ENCODE data around the gene APOC1.

DNA sequence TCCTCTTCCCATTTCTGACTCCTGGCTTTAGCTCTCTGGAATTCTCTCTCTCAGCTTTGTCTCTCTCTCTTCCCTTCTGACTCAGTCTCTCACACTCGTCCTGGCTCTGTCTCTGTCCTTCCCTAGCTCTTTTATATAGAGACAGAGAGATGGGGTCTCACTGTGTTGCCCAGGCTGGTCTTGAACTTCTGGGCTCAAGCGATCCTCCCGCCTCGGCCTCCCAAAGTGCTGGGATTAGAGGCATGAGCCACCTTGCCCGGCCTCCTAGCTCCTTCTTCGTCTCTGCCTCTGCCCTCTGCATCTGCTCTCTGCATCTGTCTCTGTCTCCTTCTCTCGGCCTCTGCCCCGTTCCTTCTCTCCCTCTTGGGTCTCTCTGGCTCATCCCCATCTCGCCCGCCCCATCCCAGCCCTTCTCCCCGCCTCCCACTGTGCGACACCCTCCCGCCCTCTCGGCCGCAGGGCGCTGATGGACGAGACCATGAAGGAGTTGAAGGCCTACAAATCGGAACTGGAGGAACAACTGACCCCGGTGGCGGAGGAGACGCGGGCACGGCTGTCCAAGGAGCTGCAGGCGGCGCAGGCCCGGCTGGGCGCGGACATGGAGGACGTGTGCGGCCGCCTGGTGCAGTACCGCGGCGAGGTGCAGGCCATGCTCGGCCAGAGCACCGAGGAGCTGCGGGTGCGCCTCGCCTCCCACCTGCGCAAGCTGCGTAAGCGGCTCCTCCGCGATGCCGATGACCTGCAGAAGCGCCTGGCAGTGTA, 6.2 kb upstream of the APOC1 start:
- no peak for TF ChIP-seq POLR2A (IDR thresholded peaks at IDR 0.05)
- TF ChIP-seq, protein P1, sequence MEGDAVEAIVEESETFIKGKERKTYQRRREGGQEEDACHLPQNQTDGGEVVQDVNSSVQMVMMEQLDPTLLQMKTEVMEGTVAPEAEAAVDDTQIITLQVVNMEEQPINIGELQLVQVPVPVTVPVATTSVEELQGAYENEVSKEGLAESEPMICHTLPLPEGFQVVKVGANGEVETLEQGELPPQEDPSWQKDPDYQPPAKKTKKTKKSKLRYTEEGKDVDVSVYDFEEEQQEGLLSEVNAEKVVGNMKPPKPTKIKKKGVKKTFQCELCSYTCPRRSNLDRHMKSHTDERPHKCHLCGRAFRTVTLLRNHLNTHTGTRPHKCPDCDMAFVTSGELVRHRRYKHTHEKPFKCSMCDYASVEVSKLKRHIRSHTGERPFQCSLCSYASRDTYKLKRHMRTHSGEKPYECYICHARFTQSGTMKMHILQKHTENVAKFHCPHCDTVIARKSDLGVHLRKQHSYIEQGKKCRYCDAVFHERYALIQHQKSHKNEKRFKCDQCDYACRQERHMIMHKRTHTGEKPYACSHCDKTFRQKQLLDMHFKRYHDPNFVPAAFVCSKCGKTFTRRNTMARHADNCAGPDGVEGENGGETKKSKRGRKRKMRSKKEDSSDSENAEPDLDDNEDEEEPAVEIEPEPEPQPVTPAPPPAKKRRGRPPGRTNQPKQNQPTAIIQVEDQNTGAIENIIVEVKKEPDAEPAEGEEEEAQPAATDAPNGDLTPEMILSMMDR (IDR thresholded peaks at IDR 0.05): no peak
